HG02798 (cell line): ENCODE measurements around the gene PARP2.
"Not testable (repeated sequence)": the region's sequence is repeated elsewhere in the genome, so short reads cannot be mapped to it uniquely, and the experiment has no call there.

ENCODE experiments used
- ATAC-seq: cut with Tn5 transposase; IDR thresholded peaks from one replicate; pipeline ENCODE4 v1.9.1; 2021; ENCODE audit warnings: mild to moderate bottlenecking; ENCODE audit not compliant: unreplicated experiment, poor library complexity

The PARP2 gene

DNA sequence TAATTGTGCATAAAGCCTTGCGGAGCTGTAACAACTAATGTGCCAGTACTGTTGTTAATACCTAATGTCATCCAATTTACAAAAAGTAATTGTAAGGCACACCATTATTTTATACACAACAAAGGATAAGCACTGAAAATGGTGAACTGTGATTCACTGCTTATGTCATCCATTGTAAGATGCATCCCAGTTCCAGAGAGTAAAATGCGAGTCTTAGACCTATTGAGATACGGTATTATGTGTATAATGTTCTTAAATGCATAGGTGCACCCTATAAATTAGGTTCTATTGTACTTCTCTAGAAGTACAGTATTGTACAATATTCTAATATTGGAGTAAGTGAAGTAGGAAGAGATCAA lies 406 bp downstream of the PARP2 start:
- no peak for ATAC-seq

GRCh38 chr14:20345366-20345765 lies 1.9 kb downstream of the PARP2 start:
- no peak for ATAC-seq

GRCh38 chr14:20346713-20347112 lies 3.3 kb downstream of the PARP2 start:
- ATAC-seq, result no peak

GRCh38 chr14:20347747-20348146 lies 4.3 kb downstream of the PARP2 start:
- no peak for ATAC-seq

GRCh38 chr14:20350282-20350681 lies 6.8 kb downstream of the PARP2 start:
- no peak for ATAC-seq

GRCh38 chr14:20350860-20351259 lies 7.4 kb downstream of the PARP2 start:
- no peak for ATAC-seq

GRCh38 chr14:20356422-20356821 lies 13.0 kb downstream of the PARP2 start:
- no peak for ATAC-seq

DNA sequence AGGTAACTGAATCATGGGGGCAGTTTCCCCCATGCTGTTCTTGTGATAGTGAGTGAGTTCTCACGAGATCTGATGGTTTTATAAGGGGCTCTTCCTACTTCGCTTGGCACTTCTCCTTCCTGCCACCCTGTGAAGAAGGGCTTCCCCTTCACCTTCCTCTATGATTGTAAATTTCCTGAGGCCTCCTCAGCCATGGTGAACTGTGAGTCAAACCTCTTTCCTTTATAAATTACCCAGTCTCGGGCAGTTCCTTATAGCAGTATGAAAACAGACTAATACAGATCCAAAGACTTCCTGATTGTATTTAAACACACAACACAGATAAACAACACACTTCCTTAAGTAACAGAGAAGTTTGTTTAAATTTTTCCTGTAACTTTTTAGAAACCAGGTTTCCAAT lies 15.0 kb downstream of the PARP2 start:
- not testable (repeated sequence) for ATAC-seq

DNA sequence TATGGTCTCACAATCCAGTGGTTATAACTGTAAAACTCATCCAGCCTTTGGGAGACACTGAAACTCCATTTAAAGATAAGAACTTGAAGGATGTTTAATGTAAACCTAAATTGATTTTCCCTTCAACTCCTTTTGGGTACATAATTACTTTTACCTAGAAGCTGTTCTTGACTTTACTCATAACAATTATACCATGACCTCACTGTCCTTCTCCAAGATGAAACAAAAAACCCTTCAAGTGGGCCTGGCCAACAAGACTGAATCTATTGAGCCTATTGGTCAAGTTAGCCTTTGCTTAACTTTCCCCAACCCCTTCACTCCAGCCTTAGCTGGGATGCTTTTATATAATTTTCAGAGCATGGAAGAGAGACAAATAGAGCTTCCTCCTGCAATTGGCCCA lies 22.5 kb downstream of the PARP2 start:
- no peak for ATAC-seq

DNA sequence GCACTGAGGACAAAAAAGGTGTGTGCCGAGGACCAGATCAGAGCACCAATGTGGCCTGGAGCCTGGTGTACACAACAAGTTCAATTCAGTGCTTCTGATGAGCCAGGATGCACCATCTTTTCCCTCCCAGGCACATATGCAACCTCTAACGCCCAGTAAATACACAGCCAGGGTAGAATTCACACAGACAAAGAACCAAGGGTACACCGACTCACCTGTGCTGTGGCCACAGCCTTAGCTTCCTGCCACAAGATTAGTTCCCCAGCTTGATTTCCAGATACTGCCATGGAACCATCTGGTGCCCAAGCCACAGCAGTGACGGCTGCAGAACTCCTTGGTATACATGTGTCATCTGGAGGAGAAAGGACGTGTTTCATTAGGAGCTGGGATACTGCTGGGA lies 29.4 kb downstream of the PARP2 start:
- no peak for ATAC-seq

DNA sequence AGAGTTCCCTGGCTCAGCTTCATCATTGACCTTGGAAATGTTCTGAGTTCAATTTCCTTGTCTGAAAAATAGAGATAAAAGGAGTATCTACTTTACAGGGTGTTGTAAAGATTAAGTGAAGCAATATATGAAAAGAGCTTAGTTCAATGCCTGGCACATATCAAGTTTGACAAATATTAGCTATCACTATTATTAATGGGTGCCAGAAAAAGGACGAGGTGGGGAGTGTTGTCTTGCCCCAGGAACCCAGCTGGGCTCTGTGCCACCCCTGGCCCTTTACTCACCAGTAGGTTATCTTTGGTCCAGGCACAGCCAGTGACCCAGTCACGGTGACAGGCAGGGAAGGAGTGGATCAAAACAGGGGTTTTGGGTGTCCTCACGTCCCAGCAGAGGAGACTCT lies 32.0 kb downstream of the PARP2 start:
- no peak for ATAC-seq

DNA sequence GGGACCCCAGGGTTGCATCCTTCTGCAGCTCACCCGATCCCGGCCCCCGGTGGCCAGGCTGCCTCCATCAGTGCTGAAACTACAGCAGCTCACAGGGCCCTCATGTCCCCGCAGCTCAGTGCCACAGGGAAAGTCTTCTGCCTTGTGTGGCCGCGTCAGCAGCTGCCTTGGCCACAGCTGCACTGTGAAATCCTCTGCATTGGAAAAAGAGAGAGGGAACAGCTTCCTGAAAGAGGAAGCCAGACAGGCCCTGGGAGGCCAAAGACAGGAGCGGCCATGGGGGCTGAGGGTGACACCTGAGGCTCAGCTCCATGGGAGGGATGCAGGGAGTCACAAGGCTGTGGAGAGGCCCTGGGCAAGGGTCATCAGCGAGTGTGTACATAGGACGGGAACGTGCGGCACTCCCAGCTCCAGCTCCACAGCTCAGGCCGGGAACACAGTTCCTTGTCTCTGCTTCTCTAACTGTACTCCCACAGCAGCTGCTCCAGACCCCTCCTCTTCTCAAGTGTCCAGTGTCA lies 32.7 kb downstream of the PARP2 start:
- no peak for ATAC-seq

DNA sequence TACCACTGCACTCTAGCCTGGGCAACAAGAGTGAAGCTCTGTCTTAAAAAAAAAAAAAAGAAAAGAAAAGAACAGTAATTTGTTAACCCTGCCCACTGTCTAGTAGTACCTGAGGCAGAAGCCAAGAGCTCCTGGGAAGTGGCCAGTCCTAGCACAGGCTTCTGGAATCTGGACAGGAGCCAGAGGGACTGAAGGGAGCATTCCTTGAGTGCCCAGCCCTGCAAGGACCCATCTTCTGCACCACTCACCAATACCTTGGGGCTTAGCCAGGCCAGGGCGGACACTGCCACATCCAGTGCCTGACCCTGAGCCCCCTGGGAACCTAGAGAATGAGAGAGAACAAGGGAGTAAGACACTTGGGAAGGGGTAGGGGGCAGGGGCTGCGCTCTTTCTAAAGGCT lies 33.7 kb downstream of the PARP2 start:
- no peak for ATAC-seq

- ATAC-seq, result no peak
These were observed 36.3 kb downstream of the PARP2 start for GRCh38 chr14:20379743-20380142.

GRCh38 chr14:20380681-20381080 lies 37.2 kb downstream of the PARP2 start:
- ATAC-seq, result no peak

DNA sequence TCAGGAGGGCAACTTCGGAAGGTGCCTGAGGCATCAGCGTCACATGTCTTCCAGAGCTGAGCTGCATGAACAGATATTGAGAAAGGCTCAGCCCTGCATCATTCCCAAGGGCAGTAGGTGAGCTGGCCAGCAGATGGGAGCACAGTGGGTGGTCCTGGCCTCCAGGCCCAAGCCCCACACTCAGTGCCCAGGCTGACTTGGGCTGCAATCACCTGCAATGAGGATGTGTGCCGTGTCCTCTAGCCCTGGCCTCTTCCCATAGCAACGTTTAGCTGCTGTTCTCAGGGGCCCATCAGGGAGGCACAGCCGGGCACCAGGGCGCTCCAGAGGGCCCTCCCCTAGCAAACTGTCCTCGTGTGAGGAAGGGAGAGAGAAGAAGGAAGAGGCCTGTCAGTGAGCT lies 37.9 kb downstream of the PARP2 start:
- no peak for ATAC-seq

DNA sequence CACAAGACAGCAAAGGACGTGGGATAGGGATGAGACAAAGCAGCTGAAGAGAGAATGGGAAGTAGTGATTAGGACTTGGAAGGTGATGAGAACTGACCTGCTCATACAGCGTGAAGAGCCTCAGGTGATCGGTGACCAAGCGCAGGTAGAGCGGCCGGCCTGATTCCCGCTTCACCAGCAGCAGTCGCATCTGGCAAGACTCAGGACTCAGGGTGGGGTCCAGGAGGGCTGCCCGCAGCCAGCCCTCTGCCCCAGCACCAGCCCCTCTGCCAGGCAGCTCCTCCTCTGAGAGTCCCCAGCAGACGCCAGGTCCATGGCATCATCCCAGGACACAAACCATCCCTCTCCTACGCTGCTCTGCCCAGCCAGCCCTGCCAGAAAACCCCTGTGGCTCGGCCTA lies 39.1 kb downstream of the PARP2 start:
- ATAC-seq, result no peak

GRCh38 chr14:20383032-20383431 lies 39.6 kb downstream of the PARP2 start:
- ATAC-seq, result no peak

DNA sequence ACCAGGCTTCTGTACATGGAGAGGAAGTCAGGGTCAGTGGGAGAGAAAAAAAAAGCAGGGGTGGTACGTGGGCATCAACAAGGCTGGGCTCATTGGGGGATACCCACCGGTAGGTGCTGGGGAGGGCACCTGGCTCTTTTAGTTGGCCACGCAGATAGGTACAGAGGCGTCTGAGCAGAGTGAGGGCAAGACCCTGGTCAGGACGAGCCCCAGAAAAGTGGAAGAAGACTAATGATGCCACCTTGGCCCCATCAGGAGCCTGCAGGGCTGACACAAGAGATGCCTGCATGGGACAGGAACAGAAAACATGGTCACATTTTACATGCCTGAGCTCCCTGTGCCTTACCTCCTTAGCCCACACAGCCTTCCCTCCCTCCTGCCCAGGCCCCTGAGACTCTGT lies 40.2 kb downstream of the PARP2 start:
- no peak for ATAC-seq

- no peak for ATAC-seq
These were observed 40.9 kb downstream of the PARP2 start for GRCh38 chr14:20384321-20384720.

GRCh38 chr14:20384886-20385285 lies 41.5 kb downstream of the PARP2 start:
- no peak for ATAC-seq

DNA sequence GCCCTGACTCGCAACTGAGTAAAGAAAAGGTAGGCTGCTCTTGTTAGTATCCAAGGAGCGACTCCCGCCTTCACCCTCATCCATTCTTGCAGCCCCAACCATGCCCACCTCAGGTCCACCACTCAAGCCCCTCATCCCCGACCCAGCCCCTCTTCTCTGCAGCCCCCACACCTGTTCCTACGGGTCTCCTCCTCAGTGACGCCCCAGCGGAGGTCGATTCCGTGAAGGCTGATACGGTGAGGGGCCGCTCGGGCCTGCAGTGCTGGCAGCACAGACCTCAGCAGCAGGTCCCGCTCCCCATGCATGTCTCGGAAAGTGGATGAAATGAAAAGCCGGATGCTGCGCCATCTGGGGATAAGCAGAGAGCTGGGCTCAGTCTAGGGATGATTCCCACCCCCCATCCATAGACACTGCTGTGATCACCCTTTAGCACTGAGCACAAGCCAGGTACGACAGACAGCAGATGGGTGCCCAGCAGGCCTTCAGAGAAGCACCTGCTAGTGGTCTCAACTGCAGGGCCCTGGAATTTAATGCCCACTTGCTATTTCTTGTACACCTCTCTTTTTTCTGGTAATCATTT lies 42.9 kb downstream of the PARP2 start:
- no peak for ATAC-seq

- no peak for ATAC-seq
These were observed 44.1 kb downstream of the PARP2 start for GRCh38 chr14:20387576-20387975.
